Raji (cell line): ENCODE measurements around the gene AZU1.

Experiments used
- POLR2A ChIP-seq: IDR thresholded peaks from 2 replicates; pipeline ENCODE4 v1.6.1; 2011; ENCODE audit warnings: low read depth, low read length, control low read depth; ENCODE audit not compliant: insufficient read depth

The AZU1 gene

DNA sequence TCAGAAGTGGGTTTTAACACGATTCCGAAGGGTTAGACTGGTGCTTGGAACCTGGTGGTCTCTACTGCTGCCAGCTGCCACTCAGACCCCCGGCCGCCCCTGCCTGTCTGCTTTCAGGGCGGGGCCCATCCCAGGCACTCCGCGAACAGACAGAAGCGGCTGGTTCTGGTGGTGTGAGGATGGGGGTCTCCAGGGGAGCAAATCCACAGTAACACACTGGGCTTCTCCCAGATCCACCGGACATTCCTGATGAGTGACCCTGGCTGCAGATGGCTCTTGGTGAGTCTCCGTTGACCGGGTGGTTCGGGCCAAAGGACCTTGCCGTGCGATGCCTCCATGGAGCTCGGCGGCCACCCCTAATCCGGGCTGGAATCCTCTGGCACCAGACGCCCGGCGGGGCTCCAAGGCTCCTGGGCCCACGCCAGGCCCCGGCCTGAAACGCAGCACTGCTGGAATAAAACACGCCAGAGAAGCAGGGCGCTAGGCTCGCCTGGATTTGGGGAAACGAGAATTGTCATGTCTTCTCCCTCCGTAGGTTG, 32.5 kb upstream of the AZU1 start:
- no peak for TF ChIP-seq POLR2A

DNA sequence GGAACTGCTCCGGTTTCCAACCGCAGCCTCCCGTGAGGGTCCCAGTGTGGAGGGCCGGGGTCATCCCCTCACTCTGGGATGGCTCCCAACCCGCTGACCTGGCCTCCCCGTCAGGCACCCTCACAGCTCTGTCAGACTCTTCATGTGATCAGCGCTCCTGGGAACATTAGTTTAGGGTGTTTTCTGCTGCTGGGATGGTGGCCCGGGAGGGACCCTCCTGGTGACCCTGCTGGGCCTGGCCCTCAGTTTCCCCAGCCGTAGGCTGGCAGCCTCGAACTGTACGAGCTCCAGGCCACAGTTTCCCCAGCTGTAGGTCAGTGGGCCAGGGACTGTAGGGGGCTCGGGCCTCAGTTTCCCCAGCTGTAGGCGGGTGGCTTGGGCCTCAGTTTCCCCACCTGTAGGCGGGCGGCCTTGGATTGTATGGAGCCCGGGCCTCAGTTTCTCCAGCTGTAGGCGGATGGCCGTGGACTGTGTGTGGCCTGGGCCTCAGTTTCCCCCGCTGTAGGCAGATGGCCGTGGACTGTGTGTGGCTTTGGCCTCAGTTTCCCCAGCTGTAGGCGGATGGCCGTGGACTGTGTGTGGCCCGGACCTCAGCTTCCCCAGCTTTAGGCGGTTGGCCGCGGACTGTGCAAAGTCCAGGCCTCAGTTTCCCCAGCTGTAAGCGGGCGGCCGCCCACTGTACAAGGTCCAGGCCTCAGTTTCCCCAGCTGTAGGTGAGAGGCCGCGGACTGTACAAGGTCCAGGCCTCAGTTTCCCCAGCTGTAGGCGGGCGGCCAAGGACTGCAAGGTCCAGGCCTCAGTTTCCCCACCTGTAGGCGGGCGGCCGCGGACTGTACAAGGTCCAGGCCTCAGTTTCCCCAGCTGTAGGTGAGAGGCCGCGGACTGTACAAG, 31.7 kb upstream of the AZU1 start:
- TF ChIP-seq POLR2A = no peak

DNA sequence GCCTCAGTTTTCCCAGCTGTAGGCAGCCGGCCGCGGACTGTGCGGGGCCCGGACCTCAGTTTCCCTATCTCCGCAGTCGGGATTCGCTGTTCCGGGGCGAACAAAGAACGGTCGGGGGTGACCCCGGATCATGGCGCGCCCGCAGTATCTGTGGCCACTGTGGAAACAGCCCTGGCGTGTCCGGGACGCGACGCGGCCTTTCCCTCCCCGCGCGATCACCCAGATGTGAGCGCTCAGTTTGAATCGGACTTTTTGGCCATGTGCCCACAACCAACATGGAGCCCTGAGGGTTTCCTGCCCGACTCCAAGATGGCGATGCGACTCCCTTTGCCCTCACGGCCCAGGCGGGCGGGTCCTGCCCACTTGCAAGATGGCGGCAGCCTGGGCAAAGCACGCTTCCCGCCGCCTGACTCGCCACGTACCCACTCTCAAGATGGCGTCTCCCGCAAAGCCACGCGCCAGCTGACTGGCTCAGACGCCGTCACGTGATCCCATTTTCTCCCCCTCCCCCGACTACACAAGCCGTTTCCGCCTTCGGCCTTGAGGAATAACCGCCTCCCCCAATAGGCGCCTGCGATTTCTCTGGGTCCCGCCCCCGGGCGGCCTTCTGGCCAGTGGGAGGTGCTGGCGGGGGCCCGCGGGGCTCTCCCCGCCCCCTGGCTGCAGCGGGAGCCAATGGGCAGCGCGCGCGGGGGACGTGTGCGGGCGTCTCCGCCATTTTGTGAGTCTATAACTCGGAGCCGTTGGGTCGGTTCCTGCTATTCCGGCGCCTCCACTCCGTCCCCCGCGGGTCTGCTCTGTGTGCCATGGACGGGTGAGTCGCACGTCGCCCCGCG, 30.7 kb upstream of the AZU1 start, which contains the start of gene PTBP1:
PTBP1 (plus strand) TSS at position 761 of the 836 bp plus-strand sequence; CDS start at position 807, 46 bp downstream.
- peak; percentile 71 for TF ChIP-seq POLR2A

DNA sequence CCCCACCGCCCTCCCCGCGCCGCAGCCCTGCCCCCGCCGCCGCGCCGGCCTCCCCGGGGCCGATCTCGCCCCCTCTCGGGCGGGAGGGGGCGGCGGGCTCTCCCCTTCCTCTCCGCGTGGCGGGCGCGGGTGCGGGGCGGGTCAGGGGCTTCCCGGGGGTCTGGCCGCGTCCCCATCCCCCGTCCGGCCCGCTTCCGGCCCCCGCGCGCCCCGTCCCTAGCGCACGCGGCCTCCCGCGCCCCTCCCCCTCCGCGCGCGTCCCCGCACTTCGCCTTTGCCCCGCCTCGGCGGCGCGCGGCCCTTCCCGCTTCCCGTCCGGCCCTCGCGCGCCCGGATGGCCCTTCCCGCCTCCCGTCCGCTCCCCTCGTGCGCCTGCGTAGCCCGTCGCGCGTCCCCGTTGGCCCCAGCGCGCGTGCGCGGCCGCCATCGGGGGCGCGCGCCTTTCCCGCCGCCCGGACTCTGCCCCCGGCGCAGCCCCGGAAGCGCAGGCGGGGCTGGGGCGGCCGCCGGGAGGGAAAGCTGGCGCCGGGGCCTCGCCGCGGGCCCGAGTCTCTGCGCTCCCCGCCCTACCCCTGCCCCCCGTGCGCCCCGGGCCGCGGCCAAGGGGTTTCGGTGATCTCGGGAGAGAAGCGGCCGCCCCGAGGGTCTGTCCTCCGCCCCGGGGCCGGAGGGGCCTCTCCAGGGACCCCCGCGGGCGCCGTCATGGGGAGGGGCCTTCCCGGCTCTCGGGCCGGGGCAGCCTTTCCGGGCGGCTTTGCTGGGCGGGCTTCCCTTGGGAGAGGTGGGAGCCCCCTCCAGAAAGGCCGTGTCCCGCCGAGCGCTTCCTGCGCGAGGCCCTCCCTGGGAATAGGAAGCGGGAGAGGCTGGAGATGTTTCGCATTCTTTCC, 29.9 kb upstream of the AZU1 start:
- TF ChIP-seq POLR2A = peak; percentile 3; the same call in 1 of the 2 replicates

DNA sequence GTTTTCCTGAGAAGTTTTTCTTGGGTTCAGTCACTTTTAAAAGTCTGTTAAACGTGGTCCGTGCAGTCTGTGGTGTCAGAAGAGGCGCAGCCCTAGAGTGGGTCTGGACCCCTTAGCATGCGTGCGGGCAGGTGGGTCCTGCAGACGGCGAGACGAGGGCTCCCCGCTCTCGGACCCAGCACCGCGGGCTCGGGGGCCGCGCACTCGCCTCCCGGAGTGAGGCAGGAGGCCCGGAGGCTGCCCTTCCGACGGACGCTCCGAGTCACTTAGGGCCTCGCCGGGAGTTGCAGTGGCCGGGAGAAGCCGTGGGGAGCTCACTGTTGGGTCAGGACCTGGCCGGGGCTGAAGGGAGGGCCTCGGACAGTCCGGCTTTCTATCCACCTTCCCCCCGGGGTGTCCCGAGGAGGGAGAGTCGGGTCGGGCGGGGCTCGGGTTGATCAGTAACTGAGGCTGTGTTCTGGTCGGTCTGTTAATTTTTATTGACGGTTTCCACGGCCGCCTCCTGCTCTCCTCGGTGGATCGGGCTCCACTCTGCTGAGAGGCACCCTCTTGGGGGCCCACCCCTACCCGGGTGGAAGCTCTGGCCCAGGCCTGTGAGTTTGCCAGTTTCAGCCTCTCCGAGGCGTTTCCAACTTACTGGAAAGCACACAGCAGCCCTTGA, 29.1 kb upstream of the AZU1 start:
- no peak for TF ChIP-seq POLR2A

DNA sequence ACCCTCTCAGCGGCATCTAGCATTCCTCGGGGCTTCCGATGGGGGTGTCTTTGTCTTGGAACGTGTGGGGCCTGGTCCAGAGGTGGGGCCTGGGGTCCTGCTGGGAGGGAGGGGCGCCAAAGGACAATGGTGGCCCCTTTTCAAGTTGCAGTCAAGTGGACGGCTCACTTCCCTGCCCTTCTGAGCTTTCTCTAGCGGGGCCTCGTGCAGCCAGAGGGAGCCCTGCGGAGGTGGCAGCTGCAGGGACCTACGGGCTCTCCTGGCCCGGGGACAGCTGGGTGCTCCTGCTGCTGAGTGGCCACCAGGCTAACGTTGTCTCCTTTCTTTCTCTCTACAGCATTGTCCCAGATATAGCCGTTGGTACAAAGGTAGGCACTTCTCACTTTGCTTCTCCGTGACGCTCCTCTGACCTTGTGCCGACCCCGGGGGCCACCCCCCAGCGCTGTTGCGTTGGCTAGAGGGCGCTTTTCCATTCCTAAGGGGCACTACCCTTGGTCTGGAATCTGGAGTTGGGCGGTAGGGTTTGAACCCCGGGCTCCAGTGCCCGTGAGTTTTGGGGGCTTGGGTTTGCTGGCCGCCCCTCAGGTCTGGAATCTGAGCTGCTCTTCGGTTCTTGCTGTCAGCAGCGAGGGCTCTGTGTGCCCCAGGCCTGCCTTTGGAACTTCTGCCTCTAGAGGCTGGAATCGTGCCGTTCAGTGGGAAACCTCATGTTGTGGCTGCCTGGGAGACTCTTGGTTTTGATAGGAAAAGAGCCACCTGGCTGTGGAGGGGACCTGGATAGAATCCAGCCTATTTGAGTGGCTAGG, 28.4 kb upstream of the AZU1 start:
- no peak for TF ChIP-seq POLR2A

DNA sequence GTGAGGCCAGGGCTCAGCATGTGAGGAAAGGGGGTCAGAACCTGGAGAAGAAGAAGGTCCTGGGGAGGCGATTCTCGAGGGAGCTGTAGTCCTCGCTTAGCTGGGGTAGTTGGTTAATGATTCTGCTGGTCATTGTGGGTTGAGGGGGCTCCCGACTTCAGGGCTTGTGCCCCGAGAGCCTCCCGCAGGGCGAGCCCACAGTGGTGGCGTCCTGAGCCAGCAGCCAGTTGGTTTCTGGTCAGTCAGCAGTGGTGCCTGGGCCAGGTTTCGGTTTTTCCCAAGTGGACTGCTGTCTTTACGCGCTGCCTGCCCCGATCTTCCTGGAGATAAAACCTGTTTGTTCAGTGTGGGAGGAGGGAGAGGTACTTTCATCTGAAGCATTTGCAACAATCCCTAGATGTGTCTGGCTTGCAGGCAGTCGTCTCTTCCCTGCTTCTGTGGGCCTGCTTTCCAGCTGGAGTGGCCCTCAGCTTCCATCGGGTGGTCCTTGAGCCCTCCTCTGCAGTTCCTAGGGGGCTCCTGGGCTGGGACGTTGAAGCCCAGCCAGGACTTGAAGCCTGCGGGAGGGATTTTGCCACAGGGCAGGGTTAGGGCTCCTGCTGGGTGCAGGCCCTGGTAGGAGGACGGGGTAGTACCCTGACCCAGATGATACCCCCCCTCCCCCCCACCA, 27.1 kb upstream of the AZU1 start:
- no peak for TF ChIP-seq POLR2A

DNA sequence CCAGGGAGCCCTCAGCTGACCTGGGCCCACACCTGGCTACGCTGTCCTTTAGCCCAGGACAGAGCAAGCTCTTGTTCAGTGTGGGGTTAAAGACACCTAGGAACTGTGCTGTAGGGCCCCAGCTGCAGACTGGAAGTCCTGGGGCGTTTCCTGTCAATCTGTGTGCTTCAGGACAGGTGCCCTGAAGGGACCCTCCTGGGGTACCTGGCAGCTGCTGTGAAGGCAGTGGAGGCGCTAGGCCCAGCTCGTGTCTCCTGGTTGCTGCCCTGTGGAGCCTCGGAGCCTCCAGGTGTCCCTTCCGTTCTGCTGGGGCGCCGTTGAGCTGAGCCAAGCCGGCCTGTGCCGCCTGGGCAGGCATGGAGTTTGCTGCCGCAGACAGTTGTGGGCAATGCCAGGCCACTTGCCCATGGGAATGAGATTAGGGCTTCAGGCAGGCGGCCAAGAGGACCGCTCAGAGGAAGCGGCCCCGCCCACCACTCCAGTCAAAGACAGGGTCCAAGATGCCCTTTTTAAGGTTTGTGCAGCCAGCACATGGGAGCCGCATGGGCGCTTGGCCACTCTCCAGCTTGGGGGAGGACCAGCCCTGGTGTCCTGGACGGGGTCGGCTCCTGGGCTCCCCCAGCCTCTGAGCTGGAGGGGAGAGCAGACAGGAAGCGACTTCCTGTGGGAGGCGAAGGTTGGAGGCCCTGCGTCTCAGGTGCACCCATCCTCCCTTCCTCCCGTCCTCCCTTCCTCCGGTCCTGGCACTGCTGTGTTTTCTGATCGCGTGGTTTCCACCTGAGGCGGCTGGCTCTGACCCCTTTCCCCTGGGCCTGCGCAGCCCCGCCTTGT, 26.4 kb upstream of the AZU1 start:
- no peak for TF ChIP-seq POLR2A

DNA sequence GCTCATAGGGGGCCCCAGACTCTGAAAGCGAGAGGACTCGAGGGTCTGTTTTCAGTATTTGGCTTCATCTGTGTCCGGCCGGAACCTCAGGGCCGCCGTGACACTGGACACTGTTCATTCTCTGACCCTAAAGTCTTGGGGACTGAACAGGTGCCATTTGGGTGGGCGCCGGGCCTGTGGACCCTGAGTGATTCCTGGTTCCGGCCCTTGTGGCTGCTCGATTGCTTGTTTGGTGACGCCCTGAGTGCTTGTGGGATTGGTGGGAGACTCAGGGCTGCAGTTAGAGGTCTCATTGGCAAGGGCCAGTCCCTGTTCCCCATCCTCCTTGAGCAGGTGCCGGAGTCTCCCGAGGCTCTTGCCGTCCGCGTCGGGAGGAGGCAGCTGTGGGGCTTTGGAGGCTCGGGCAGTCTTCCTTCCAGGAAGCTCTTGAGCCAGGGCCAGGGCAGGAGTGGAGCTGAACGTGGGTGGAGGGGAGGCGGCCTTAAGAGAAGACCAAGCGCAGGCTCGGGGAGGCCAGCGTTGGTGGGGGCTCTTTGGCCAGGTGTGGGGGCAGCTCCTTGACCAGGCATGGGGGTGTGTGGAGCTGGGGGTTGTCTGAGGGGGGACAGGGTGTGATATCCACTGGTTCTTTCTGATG, 25.7 kb upstream of the AZU1 start:
- TF ChIP-seq POLR2A = no peak

DNA sequence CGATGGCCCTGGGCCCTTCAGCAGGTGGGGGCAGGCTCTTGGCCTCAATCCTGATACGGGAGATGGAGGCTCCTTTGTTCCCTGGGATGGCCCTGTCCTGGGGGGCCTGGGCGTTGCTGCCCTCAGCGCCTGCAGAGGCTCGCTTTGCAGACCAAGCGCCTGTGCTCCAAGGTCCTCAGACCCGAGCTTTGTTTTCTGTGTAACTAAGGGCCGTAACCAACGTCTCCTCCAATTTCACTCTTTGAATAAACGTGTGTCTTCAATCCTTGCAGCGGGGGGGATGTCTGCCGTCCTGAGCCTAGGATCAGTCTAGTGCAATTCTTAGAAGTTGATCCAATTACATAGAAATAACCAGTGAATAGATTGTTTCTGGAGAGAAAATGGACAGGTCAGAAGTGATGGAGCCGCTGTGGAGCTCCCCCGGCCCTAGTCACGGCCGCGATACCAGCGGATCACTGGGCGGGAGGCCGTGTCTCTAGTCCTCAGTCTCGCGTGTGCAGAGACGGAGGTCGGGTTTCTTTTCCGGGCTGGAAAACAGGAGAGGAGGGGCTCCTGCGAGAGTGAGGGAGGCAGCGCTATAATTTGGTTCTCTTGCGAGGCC, 25.0 kb upstream of the AZU1 start:
- TF ChIP-seq POLR2A = no peak

DNA sequence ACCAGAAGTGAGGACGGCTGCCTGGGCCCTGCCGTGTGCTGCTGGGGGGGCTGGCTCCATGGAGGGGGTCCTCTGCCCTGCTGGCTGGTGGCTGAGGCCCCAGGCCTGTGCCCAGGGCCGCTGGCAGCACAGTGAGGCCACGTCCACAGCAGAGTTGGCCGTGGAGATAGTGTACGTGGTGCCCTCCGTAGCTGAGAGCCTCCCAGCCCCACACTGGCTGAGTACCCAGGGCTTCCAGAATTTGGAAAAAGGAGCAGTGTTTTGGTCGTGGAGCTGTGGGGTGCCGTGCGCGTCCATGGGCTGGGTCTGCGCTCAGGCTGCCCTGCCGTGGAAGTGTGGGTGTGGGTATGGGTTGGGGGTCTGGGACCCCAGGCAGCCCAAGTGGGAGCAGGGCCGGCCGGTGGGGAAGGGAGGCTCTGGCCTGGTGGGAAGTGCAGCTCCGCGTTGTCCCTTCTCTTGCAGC, 24.5 kb upstream of the AZU1 start:
- no peak for TF ChIP-seq POLR2A
